Retinal pigment epithelial cell (primary cell): ENCODE measurements around the gene INMT.

Experiments used
- DNase-seq: peaks from one replicate; pipeline ENCODE4 v3.0.0-alpha.2; 2010; ENCODE audit warnings: low read depth
- H3K4me3 ChIP-seq: 2 replicates; pipeline ENCODE4 v1.5.1; 2011; ENCODE audit warnings: mild to moderate bottlenecking, low read length, control low read depth, moderate library complexity
- CTCF ChIP-seq: conservative IDR thresholded peaks from 2 replicates; pipeline ENCODE4 v1.5.1; 2011; ENCODE audit warnings: low read depth, low read length, control low read depth, inconsistent platforms

INMT gene

GRCh38 chr7:30740417-30741181 lies 11.3 kb upstream of the INMT start:
- DNase-seq = no peak
- TF ChIP-seq CTCF = peak; percentile 100

GRCh38 chr7:30741289-30741688 lies 10.6 kb upstream of the INMT start:
- DNase-seq = no peak
- no peak overlapping the region for H3K4me3 ChIP-seq
- TF ChIP-seq CTCF = no peak

More at GRCh38 chr7:30740417-30741181, 11.3 kb upstream of the INMT start:
- no peak overlapping the region for H3K4me3 ChIP-seq

- no peak for DNase-seq
- H3K4me3 ChIP-seq = no peak overlapping the region
- TF ChIP-seq CTCF = peak; percentile 16
Measured at GRCh38 chr7:30743371-30744074, 8.4 kb upstream of the INMT start.

- no peak for TF ChIP-seq CTCF
- no peak overlapping the region for H3K4me3 ChIP-seq
- no peak for DNase-seq
Measured at GRCh38 chr7:30744075-30744417, 7.9 kb upstream of the INMT start.

GRCh38 chr7:30745261-30745941 lies 6.5 kb upstream of the INMT start:
- no peak overlapping the region for H3K4me3 ChIP-seq
- TF ChIP-seq CTCF = no peak
- DNase-seq = no peak

- no peak for DNase-seq
- H3K4me3 ChIP-seq = no peak overlapping the region
- no peak for TF ChIP-seq CTCF
Measured at GRCh38 chr7:30750010-30750409, 1.9 kb upstream of the INMT start.
